ENCODE data around the gene SH3BP2. TPM values are rescaled to one million over a fixed set of nuclear protein-coding genes. Genes with fewer than 3 reads are reported as not detected.

SH3BP2 gene
- 10 to 100 TPM; 56.0 to 61.7 TPM for total RNA-seq

- H3K9me3 ChIP-seq: no peaks in the 10 kb centered on the region
- H3K27me3 ChIP-seq (replicated peaks; ENCODE audit: insufficient read depth): no peaks in the 10 kb centered on the region
- ATAC-seq (ENCODE audit: insufficient number of reproducible peaks, low FRiP score, low read depth) (no peak), DNase-seq (ENCODE audit: low spot score) (no peak)
- TF ChIP-seq, protein P1, sequence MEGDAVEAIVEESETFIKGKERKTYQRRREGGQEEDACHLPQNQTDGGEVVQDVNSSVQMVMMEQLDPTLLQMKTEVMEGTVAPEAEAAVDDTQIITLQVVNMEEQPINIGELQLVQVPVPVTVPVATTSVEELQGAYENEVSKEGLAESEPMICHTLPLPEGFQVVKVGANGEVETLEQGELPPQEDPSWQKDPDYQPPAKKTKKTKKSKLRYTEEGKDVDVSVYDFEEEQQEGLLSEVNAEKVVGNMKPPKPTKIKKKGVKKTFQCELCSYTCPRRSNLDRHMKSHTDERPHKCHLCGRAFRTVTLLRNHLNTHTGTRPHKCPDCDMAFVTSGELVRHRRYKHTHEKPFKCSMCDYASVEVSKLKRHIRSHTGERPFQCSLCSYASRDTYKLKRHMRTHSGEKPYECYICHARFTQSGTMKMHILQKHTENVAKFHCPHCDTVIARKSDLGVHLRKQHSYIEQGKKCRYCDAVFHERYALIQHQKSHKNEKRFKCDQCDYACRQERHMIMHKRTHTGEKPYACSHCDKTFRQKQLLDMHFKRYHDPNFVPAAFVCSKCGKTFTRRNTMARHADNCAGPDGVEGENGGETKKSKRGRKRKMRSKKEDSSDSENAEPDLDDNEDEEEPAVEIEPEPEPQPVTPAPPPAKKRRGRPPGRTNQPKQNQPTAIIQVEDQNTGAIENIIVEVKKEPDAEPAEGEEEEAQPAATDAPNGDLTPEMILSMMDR (IDR thresholded peaks at IDR 0.05): no peak
- peaks cover 11 to 37% of the 10 kb centered on the region in 2 donors for H3K4me1 ChIP-seq (ENCODE audit: control insufficient read depth in 1 of 2, low read depth in 2 of 2)
- H3K27ac ChIP-seq: peak within 1 kb of the TSS in 1 of 2 donors; percentile 43
- no peaks in the 10 kb centered on the region for H3K36me3 ChIP-seq
- H3K4me3 ChIP-seq: peak within 1 kb of the TSS; percentile 86
Observed at GRCh38 chr4:2792711-2793585, at the start of gene SH3BP2. SH3BP2 (plus strand) TSS chr4:2793085; CDS start chr4:2820618, 27,533 bp downstream.

DNA sequence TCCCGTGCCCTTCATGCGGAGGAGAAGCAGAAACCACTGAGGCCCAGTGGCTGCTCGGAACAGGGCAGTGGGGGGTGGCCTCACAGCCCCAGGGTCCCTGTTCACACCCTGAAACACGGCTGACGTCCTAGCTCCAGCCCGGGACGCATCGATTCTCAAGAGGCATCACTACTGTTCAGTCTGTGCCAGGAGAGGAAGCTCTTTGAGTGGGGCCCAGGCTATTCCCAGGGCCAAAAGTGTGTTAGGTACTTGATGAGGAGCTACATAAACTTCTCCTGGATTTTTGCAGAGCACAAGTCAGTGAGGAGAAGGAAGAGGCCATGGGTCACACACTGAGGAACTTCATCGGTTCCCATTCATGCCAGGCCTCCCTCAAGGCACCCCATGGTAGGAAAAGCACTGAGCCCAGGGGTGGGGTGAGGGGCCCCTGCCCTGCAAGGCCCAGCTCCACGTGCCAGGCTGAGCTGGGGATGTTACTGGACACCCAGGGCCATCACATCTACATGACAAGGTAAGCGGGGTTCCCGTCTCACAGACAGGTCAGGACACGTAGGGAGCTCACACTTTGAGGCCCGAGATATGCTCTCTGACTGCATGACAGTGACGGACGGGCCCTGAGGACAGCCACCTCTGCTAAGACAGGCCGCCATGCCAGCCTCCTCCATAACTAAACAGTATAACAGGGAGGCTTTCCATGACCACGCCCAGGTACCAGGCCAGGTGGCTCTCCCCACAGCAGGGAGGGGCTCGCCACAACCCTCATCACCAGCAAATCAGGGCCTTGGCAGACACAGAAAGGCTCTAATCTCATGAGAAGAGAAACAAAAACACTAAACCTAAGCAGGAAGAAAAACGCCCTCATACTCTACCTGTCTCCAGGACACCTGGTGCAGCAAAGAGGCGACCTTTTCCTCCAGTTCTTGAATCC lies 49.1 kb upstream of the SH3BP2 start:
- DNase-seq (ENCODE audit: low spot score): no peak
- Histone ChIP-seq H3K9me3 (no peaks in the 10 kb centered on the region), H3K36me3 (peaks cover 45% of the 10 kb centered on the region), H3K4me3 (no peak overlapping the region), H3K27me3 (replicated peaks; ENCODE audit: insufficient read depth) (no peaks in the 10 kb centered on the region), H3K27ac (no peak overlapping the region), H3K4me1 (ENCODE audit: control insufficient read depth in 1 of 2, low read depth in 2 of 2) (peaks cover 0 to 20% of the 10 kb centered on the region in 2 donors)
- no peak for ATAC-seq (ENCODE audit: insufficient number of reproducible peaks, low FRiP score, low read depth)
- TF ChIP-seq, protein P1 (IDR thresholded peaks at IDR 0.05): no peak

DNA sequence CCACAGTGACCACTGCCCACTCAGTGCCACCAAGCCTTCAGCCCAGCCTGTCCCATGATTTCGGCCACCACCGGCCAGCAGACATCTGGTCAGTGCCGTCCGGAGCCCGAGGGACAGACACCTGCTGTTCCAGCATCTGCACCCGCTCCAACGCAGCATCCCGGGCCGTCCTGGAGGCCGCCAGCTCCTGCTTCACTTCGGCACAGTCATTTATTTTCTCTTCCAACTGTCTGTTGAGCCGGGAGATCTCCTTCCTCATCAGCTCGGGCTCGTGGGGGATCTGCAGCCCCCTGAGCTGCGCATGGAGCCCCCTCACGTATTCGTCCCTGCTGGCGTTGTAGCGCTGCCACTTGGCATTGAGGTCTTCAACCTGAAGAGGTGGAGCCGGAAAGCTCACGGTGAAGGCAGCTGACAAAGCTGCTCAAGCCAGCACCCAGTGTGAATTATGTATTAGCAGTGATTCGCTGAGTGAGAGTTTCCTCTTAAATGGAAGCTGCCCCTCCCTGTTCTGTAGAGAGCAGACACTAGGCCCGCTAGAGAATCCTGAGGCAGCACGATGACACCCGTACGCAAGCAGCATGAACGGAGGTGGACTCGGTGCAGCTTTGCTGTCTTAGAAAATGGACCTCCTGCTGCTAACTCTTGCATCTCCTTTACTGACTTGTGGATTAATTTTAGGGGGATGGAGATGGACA lies 48.2 kb upstream of the SH3BP2 start:
- peaks cover 0 to 20% of the 10 kb centered on the region in 2 donors for H3K4me1 ChIP-seq (ENCODE audit: control insufficient read depth in 1 of 2, low read depth in 2 of 2)
- no peaks in the 10 kb centered on the region for H3K9me3 ChIP-seq
- no peak overlapping the region for H3K27ac ChIP-seq
- no peak for ATAC-seq (ENCODE audit: insufficient number of reproducible peaks, low FRiP score, low read depth)
- DNase-seq (ENCODE audit: low spot score): no peak
- H3K27me3 ChIP-seq (replicated peaks; ENCODE audit: insufficient read depth): no peaks in the 10 kb centered on the region
- TF ChIP-seq, protein P1 (IDR thresholded peaks at IDR 0.05): no peak
- H3K4me3 ChIP-seq: no peak overlapping the region
- H3K36me3 ChIP-seq: peaks cover 45% of the 10 kb centered on the region

DNA sequence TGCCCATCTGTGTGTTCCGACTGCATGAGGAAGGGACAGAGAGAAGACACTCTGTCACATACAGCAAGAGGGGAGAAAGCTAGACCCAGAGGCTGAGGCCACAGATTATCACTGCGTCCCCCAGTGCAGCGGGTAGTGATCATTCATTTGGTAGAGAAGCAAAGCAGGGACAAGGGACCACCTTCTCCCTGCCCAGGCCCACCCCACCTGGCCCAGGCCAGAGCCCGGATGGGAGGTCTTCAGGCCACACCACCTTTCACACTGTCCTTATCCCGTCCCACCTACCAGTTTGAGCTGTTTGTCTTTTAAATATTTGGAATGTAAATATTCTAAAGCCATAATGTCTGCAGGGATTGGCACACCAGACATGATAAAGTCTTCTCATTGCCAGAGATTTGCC lies 47.4 kb upstream of the SH3BP2 start:
- TF ChIP-seq, protein P1 (IDR thresholded peaks at IDR 0.05): no peak
- H3K9me3 ChIP-seq: no peaks in the 10 kb centered on the region
- H3K4me3 ChIP-seq: no peak overlapping the region
- ATAC-seq (ENCODE audit: insufficient number of reproducible peaks, low FRiP score, low read depth) (no peak), DNase-seq (ENCODE audit: low spot score) (no peak)
- H3K27me3 ChIP-seq (replicated peaks; ENCODE audit: insufficient read depth): no peaks in the 10 kb centered on the region
- H3K27ac ChIP-seq: peak overlapping the region in 1 of 2 donors; percentile 43
- peaks cover 0 to 20% of the 10 kb centered on the region in 2 donors for H3K4me1 ChIP-seq (ENCODE audit: control insufficient read depth in 1 of 2, low read depth in 2 of 2)
- H3K36me3 ChIP-seq: peaks cover 45% of the 10 kb centered on the region

Measured in thoracic aorta (tissue), 2 donors.